Small intestine (tissue), 7 donors: Measurements from ENCODE around the gene OR1L1. TPM values are rescaled to one million over a fixed set of nuclear protein-coding genes. Genes with fewer than 3 reads are reported as not detected.

Experiments used
- DNase-seq, 2 donors: peaks; one replicate each; pipeline versions ENCODE4 v3.0.0 to v3.0.0-alpha.2; 2013
- FAIRE-seq: peaks from 2 replicates; lab custom pipeline; 2012; peaks lifted over from hg19 to GRCh38; lab: Jason Lieb, UNC
- H3K27ac ChIP-seq, 3 donors: one replicate each; pipeline ENCODE4 v1.5.1; 2013; ENCODE audit warnings: low read length in 2 of 3, mild to moderate bottlenecking in 2 of 3, control low read depth in 1 of 3, inconsistent platforms in 1 of 3, low read depth in 1 of 3, moderate library complexity in 1 of 3
- H3K27me3 ChIP-seq, 3 donors: one replicate each; pipeline ENCODE4 v1.6.1; 2013; ENCODE audit warnings: low read length in 3 of 3, inconsistent platforms in 1 of 3; ENCODE audit not compliant: control insufficient read depth in 3 of 3, insufficient read depth in 3 of 3
- H3K36me3 ChIP-seq, 3 donors: one replicate each; pipeline ENCODE4 v1.6.1; 2013; ENCODE audit warnings: low read length in 3 of 3, inconsistent platforms in 1 of 3, low read depth in 1 of 3, mild to moderate bottlenecking in 1 of 3, moderate library complexity in 1 of 3; ENCODE audit not compliant: control insufficient read depth in 3 of 3, insufficient read depth in 2 of 3
- H3K4me1 ChIP-seq, 3 donors: one replicate each; pipeline ENCODE4 v1.6.1; 2013; ENCODE audit warnings: low read length in 2 of 3, inconsistent platforms in 1 of 3, low read depth in 1 of 3, mild to moderate bottlenecking in 1 of 3, moderate library complexity in 1 of 3; ENCODE audit not compliant: control insufficient read depth in 3 of 3, insufficient read depth in 2 of 3
- H3K4me3 ChIP-seq, 3 donors: one replicate each; pipeline ENCODE4 v1.5.1; 2013; ENCODE audit warnings: low read length in 3 of 3, control low read depth in 1 of 3, inconsistent platforms in 1 of 3, low read depth in 1 of 3, mild to moderate bottlenecking in 1 of 3, moderate library complexity in 1 of 3
- H3K9me3 ChIP-seq, 2 donors: one replicate each; pipeline ENCODE4 v1.6.1; 2013; ENCODE audit warnings: low read depth in 1 of 2, low read length in 1 of 2; ENCODE audit not compliant: control insufficient read depth in 2 of 2, insufficient read depth in 1 of 2
- WGBS, 3 donors: extraction: QIAGEN DNeasy Blood & Tissue Kit; methylation state at CpG; one replicate each; pipeline ENCODE4 v1.1.7; 2013; 5-methylcytosine and 5-hydroxymethylcytosine counted together
- polyA plus RNA-seq, 4 donors: library from polyadenylated mRNA; stranded (reverse) in 3 of 4; unstranded in 1 of 4; fragments of 200-250 nt in 3 of 4; fragments of 120-200 nt in 1 of 4; gene quantifications; one replicate each; pipeline versions ENCODE4 v1.2.1 to v1.2.3, GENCODE V29; 2013
- donor health status: healthy with polysubstance abuse.
- donor health status: control.
- donor health status: control.
- donor health status: Bipolar disorder and iron deficiency.
- donor health status: healthy.

The OR1L1 gene
- polyA plus RNA-seq, 4 donors, result not detected

DNA sequence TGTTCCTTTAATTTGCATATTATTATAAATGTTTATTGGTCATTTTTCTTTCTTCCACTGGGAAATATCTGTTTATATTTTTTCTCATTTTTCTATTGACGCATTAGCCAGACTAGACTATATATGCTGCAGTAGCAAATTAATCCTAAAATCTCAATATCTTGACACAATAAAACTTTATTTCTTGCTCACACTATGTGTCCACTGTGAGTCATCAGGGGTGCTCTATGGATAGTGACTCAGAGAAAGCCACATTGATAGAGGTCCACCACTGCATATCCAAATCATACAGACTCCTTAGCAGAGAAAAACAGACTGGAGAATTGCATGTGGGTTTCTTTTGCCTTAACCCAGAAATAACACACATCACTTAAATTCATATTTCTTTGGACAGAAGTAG, 34.2 kb downstream of the OR1L1 start:
- 93 to 100% (median 98%) methylated on average over 1 of the region's 1 CpG for WGBS, 3 donors
- no peak for DNase-seq
- FAIRE-seq, result no peak
- Histone ChIP-seq H3K4me1 (no peaks in the 10 kb centered on the region), H3K27me3 (no peaks in the 10 kb centered on the region), H3K27ac (no peak overlapping the region), H3K4me3 (no peak overlapping the region), H3K9me3 (no peaks in the 10 kb centered on the region), H3K36me3 (no peaks in the 10 kb centered on the region)

Other genes starting within 250 kb of the OR1L1 start
- gene OR1J1, start 183.8 kb upstream of the OR1L1 start, polyA plus RNA-seq, result not detected
- not detected for gene OR1J2, start 150.9 kb upstream of the OR1L1 start, polyA plus RNA-seq
- not detected for gene OR1J4, start 142.6 kb upstream of the OR1L1 start, polyA plus RNA-seq
- not detected for gene OR1N1, start 134.4 kb upstream of the OR1L1 start, polyA plus RNA-seq
- not detected for gene OR1N2, start 108.6 kb upstream of the OR1L1 start, polyA plus RNA-seq
- gene OR1L8, start 78.3 kb upstream of the OR1L1 start, polyA plus RNA-seq, result under 1 TPM in 2 of 4 donors, not detected in 2; 0.03 to 0.07 TPM
- gene OR1Q1, start 47.0 kb upstream of the OR1L1 start, polyA plus RNA-seq, result not detected
- not detected for gene OR1B1, start 4.1 kb upstream of the OR1L1 start, polyA plus RNA-seq
- gene OR1L3, start 13.4 kb downstream of the OR1L1 start, polyA plus RNA-seq, result not detected
- not detected for gene OR1L4, start 62.3 kb downstream of the OR1L1 start, polyA plus RNA-seq
- gene OR1L6, start 80.6 kb downstream of the OR1L1 start, polyA plus RNA-seq, result not detected
- gene OR5C1, start 127.2 kb downstream of the OR1L1 start, polyA plus RNA-seq, result not detected
- not detected for gene OR1K1, start 138.4 kb downstream of the OR1L1 start, polyA plus RNA-seq
- gene PDCL, start 166.9 kb downstream of the OR1L1 start, polyA plus RNA-seq, result 10 to 100 TPM in 1 of 4 donors, 1 to 10 TPM in 3; 7.8 to 18.0 (median 8.9) TPM
- 10 to 100 TPM in 3 of 4 donors, 1 to 10 TPM in 1; 8.6 to 28.1 (median 11.0) TPM for gene RC3H2, start 243.6 kb downstream of the OR1L1 start, polyA plus RNA-seq